ENCODE data around the gene FAM200B. TPM values are rescaled to one million over a fixed set of nuclear protein-coding genes. Genes with fewer than 3 reads are reported as not detected.

FAM200B gene
- total and polyA plus RNA-seq, 4 donors = 11.8 to 45.7 (median 16.9) TPM

DNA sequence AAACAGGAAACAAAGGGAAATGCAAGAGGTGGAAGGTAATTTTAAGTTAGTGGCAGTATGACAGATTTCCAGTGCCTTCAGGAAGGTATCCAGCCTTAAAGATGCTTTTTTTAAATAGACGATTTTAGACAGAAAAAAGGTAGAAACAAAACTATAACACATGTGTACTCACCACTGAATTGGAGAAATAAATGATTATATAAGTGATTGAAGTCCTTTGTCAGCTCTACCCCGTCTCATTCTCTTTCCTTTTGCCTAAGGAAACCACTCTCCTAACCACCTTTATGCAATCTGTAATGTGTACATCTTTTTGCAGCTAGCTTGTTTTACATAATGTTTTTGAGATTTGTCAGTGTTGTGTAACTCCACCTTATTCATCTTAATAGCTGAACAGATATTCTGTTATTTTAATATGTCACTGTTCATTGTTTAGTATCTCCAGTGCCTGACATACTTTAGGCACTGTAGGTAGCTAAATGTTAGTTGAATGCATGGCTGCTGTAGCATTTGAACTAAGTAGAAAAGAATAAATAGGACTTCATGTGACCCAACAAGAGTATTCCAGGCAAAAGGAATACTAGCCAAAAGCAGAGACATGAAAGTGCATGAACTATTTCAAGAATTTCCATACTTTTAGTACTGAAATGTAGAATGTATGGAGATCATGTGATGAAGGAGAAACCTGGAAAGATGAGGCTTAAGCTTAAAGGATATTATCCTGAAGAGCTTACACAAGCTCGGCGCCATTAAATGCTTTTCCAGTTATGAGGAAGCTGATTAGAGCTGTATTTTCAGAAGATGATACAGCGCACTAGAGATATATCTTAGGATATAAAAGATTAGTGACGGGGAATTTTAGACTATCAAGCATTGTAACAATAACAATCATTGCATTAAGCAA, 865 bp downstream of the FAM200B start:
- DNase-seq (ENCODE audit: low spot score) = no peak
- Histone ChIP-seq H3K9me3 (ENCODE audit: control insufficient read depth in 4 of 4, low read length in 3 of 4) (no peaks in the 10 kb centered on the region), H3K27ac (ENCODE audit: low read depth in 1 of 2, low read length in 2 of 2) (peak overlapping the region; percentile 89 to 96), H3K27me3 (ENCODE audit: control insufficient read depth in 4 of 4, insufficient read depth in 4 of 4, low read length in 3 of 4) (no peaks in the 10 kb centered on the region), H3K9ac (ENCODE audit: low read depth in 1 of 2, low read length in 2 of 2) (peak overlapping the region; percentile 84 to 96), H3K4me3 (ENCODE audit: low read depth in 1 of 3, low read length in 3 of 3) (peak overlapping the region; percentile 50 to 88 (median 86)), H3K36me3 (ENCODE audit: control insufficient read depth in 4 of 4, insufficient read depth in 3 of 4, low read depth in 1 of 4, low read length in 3 of 4) (peaks cover 0 to 16% (median 7%) of the 10 kb centered on the region in 4 donors), H3K4me1 (ENCODE audit: control insufficient read depth in 4 of 4, insufficient read depth in 4 of 4, low read length in 3 of 4) (peaks cover 4 to 15% (median 14%) of the 10 kb centered on the region in 4 donors)
- WGBS = 39% methylated on average over 6 of the region's 6 CpGs
- TF ChIP-seq YY1 (IDR thresholded peaks at IDR 0.05) = peak; percentile 33
- TF ChIP-seq, protein P1, sequence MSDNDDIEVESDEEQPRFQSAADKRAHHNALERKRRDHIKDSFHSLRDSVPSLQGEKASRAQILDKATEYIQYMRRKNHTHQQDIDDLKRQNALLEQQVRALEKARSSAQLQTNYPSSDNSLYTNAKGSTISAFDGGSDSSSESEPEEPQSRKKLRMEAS (IDR thresholded peaks at IDR 0.05) = no peak

DNA sequence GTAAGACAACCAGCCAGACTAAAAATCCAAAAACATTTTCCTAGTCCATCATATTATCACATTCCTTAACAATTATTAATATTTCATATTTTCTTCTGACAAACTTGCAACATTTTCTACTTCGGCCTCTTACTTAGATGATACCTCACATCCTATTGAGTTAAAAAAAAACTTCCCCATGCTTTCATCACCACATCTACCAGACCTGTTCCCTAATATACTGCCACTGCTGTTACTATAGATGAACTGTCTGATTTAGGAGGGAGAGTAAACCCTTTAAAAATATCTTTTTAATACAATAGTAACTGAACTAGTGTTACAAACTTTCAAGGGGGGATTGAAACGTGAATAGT, 1.5 kb downstream of the FAM200B start:
- Histone ChIP-seq H3K9ac (ENCODE audit: low read depth in 1 of 2, low read length in 2 of 2) (no peak overlapping the region), H3K4me3 (ENCODE audit: low read depth in 1 of 3, low read length in 3 of 3) (peak overlapping the region in 1 of 3 donors; percentile 50)
- 87% methylated on average over 2 of the region's 2 CpGs for WGBS

DNA sequence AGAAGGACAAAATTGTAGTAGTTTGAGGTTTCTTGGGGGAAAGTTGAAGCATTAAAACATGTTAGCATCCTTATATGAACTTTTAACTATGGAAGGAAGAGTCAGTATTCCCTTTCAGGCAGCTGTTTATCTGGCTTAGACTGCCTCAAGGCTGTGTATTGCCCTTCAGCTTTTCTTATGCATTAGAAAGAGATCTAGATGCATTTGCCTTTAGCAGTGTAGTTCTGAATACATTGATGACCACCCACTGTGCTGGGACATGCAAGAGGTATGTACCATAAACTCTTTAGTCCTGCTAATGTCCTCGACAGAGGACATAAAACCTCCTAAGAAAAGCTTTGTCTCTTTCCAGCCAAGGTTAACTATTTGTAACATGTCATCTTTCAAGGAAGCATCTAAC, 2.9 kb downstream of the FAM200B start:
- H3K9ac ChIP-seq (ENCODE audit: low read depth in 1 of 2, low read length in 2 of 2) = no peak overlapping the region
- no peaks in the 10 kb centered on the region for H3K27me3 ChIP-seq (ENCODE audit: control insufficient read depth in 4 of 4, insufficient read depth in 4 of 4, low read length in 3 of 4)
- no peak for DNase-seq (ENCODE audit: low spot score)
- H3K4me3 ChIP-seq (ENCODE audit: low read depth in 1 of 3, low read length in 3 of 3) = no peak overlapping the region
- H3K4me1 ChIP-seq (ENCODE audit: control insufficient read depth in 4 of 4, insufficient read depth in 4 of 4, low read length in 3 of 4) = peaks cover 4 to 15% (median 13%) of the 10 kb centered on the region in 4 donors
- no peak overlapping the region for H3K27ac ChIP-seq (ENCODE audit: low read depth in 1 of 2, low read length in 2 of 2)
- no peak for TF ChIP-seq EGR1 (IDR thresholded peaks at IDR 0.05; ENCODE audit: low read depth in 2 of 2)
- no peak for TF ChIP-seq RAD21 (IDR thresholded peaks at IDR 0.05)
- 98% methylated on average over 1 of the region's 1 CpG for WGBS
- H3K9me3 ChIP-seq (ENCODE audit: control insufficient read depth in 4 of 4, low read length in 3 of 4) = no peaks in the 10 kb centered on the region
- H3K36me3 ChIP-seq (ENCODE audit: control insufficient read depth in 4 of 4, insufficient read depth in 3 of 4, low read depth in 1 of 4, low read length in 3 of 4) = peaks cover 0 to 18% (median 7%) of the 10 kb centered on the region in 4 donors

More for the DNA sequence above, 1.5 kb downstream of the FAM200B start:
- H3K36me3 ChIP-seq (ENCODE audit: control insufficient read depth in 4 of 4, insufficient read depth in 3 of 4, low read depth in 1 of 4, low read length in 3 of 4) = peaks cover 0 to 18% (median 7%) of the 10 kb centered on the region in 4 donors
- H3K9me3 ChIP-seq (ENCODE audit: control insufficient read depth in 4 of 4, low read length in 3 of 4) = no peaks in the 10 kb centered on the region
- H3K27me3 ChIP-seq (ENCODE audit: control insufficient read depth in 4 of 4, insufficient read depth in 4 of 4, low read length in 3 of 4) = no peaks in the 10 kb centered on the region
- H3K4me1 ChIP-seq (ENCODE audit: control insufficient read depth in 4 of 4, insufficient read depth in 4 of 4, low read length in 3 of 4) = peaks cover 4 to 15% (median 13%) of the 10 kb centered on the region in 4 donors
- no peak for TF ChIP-seq FOXA1 (IDR thresholded peaks at IDR 0.05)
- no peak for DNase-seq (ENCODE audit: low spot score)
- no peak overlapping the region for H3K27ac ChIP-seq (ENCODE audit: low read depth in 1 of 2, low read length in 2 of 2)

DNA sequence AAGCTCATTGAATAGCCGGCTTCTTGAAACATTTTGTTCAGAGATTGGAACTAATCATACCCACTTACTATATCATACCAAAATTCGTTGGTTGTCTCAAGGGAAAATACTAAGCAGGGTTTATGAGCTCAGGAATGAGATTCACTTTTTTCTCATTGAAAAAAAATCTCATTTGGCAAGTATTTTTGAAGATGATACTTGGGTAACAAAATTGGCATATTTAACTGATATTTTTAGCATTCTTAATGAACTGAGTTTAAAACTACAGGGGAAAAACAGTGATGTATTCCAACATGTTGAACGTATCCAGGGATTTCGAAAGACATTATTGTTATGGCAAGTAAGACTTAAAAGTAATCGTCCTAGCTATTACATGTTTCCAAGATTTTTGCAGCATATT, 6.4 kb downstream of the FAM200B start:
- Histone ChIP-seq H3K36me3 (ENCODE audit: control insufficient read depth in 4 of 4, insufficient read depth in 3 of 4, low read depth in 1 of 4, low read length in 3 of 4) (peaks cover 0 to 18% (median 7%) of the 10 kb centered on the region in 4 donors), H3K27me3 (ENCODE audit: control insufficient read depth in 4 of 4, insufficient read depth in 4 of 4, low read length in 3 of 4) (no peaks in the 10 kb centered on the region), H3K4me1 (ENCODE audit: control insufficient read depth in 4 of 4, insufficient read depth in 4 of 4, low read length in 3 of 4) (peaks cover 2 to 8% (median 4%) of the 10 kb centered on the region in 4 donors), H3K9me3 (ENCODE audit: control insufficient read depth in 4 of 4, low read length in 3 of 4) (no peaks in the 10 kb centered on the region), H3K27ac (ENCODE audit: low read depth in 1 of 2, low read length in 2 of 2) (no peak overlapping the region), H3K4me3 (ENCODE audit: low read depth in 1 of 3, low read length in 3 of 3) (no peak overlapping the region), H3K9ac (ENCODE audit: low read depth in 1 of 2, low read length in 2 of 2) (no peak overlapping the region)
- 85% methylated on average over 5 of the region's 5 CpGs for WGBS
- no peak for DNase-seq (ENCODE audit: low spot score)
- TF ChIP-seq NR2F2 (IDR thresholded peaks at IDR 0.05) (no peak), GABPA (IDR thresholded peaks at IDR 0.05 in 1 of 2, conservative IDR thresholded peaks at IDR 0.05 in 1 of 2) (no peak), HNF4A (conservative IDR thresholded peaks at IDR 0.05) (no peak), FOXA2 (IDR thresholded peaks at IDR 0.05) (no peak), FOXA1 (IDR thresholded peaks at IDR 0.05) (no peak), EGR1 (IDR thresholded peaks at IDR 0.05; ENCODE audit: low read depth in 2 of 2) (no peak), SP1 (IDR thresholded peaks at IDR 0.05) (no peak), HNF4G (IDR thresholded peaks at IDR 0.05) (no peak), RAD21 (IDR thresholded peaks at IDR 0.05) (no peak), RXRA (IDR thresholded peaks at IDR 0.05) (no peak), JUND (IDR thresholded peaks at IDR 0.05) (no peak), YY1 (IDR thresholded peaks at IDR 0.05) (no peak), TAF1 (conservative IDR thresholded peaks at IDR 0.05) (no peak)
- TF ChIP-seq, protein P2, sequence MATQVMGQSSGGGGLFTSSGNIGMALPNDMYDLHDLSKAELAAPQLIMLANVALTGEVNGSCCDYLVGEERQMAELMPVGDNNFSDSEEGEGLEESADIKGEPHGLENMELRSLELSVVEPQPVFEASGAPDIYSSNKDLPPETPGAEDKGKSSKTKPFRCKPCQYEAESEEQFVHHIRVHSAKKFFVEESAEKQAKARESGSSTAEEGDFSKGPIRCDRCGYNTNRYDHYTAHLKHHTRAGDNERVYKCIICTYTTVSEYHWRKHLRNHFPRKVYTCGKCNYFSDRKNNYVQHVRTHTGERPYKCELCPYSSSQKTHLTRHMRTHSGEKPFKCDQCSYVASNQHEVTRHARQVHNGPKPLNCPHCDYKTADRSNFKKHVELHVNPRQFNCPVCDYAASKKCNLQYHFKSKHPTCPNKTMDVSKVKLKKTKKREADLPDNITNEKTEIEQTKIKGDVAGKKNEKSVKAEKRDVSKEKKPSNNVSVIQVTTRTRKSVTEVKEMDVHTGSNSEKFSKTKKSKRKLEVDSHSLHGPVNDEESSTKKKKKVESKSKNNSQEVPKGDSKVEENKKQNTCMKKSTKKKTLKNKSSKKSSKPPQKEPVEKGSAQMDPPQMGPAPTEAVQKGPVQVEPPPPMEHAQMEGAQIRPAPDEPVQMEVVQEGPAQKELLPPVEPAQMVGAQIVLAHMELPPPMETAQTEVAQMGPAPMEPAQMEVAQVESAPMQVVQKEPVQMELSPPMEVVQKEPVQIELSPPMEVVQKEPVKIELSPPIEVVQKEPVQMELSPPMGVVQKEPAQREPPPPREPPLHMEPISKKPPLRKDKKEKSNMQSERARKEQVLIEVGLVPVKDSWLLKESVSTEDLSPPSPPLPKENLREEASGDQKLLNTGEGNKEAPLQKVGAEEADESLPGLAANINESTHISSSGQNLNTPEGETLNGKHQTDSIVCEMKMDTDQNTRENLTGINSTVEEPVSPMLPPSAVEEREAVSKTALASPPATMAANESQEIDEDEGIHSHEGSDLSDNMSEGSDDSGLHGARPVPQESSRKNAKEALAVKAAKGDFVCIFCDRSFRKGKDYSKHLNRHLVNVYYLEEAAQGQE (IDR thresholded peaks at IDR 0.05) = no peak
- TF ChIP-seq, protein P3, sequence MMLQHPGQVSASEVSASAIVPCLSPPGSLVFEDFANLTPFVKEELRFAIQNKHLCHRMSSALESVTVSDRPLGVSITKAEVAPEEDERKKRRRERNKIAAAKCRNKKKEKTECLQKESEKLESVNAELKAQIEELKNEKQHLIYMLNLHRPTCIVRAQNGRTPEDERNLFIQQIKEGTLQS (IDR thresholded peaks at IDR 0.05) = no peak
- TF ChIP-seq, protein P4, sequence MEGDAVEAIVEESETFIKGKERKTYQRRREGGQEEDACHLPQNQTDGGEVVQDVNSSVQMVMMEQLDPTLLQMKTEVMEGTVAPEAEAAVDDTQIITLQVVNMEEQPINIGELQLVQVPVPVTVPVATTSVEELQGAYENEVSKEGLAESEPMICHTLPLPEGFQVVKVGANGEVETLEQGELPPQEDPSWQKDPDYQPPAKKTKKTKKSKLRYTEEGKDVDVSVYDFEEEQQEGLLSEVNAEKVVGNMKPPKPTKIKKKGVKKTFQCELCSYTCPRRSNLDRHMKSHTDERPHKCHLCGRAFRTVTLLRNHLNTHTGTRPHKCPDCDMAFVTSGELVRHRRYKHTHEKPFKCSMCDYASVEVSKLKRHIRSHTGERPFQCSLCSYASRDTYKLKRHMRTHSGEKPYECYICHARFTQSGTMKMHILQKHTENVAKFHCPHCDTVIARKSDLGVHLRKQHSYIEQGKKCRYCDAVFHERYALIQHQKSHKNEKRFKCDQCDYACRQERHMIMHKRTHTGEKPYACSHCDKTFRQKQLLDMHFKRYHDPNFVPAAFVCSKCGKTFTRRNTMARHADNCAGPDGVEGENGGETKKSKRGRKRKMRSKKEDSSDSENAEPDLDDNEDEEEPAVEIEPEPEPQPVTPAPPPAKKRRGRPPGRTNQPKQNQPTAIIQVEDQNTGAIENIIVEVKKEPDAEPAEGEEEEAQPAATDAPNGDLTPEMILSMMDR (IDR thresholded peaks at IDR 0.05; ENCODE audit: low read depth, low read length, missing input control) = no peak
- TF ChIP-seq, protein P1 (IDR thresholded peaks at IDR 0.05) = no peak
